NCI-H2196 (cell line): ENCODE measurements around the gene FAM177B.
"Not testable (repeated sequence)": the region's sequence is repeated elsewhere in the genome, so short reads cannot be mapped to it uniquely, and the experiment has no call there.

ENCODE experiments used
- DNase-seq: peaks from one replicate; lab custom pipeline; 2025; ENCODE audit not compliant: unreplicated experiment; lab: John Stamatoyannopoulos, UW

The FAM177B gene

DNA sequence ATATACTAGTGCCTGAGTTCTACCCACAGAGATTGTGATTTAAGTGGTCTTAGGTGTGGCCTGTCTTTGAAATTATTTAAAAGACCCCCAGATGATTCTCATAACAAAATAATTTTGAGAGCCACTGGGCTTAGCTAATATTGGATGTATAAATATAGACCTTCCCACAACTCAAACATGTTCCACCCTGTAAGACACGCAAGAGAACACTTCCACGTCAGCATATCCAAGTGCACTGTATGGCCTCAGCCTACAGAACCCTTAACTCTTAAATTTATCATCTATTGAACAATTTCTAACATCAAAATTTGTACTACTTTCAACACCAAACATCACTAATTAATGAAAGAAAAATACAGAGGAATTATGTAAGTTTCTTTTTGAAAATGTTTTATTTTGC, 2.5 kb downstream of the FAM177B start:
- no peak for DNase-seq

DNA sequence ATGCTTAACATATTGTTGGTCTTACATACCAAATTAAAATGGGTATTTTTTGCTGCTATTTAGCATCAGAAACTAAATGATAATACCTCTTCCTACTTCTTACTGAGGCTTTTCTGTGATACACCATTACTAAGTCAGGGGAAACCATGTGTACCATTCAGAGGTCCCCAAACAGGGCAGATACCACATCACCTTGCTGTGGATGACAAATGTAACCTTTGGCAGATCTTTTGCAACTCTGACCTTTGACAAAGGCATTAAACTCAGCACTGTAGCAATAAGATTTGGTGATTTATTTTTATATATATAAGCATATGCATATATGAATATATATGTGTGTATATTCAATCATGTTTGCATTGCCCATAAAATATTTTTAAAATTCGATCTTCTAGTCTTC, 2.9 kb downstream of the FAM177B start:
- DNase-seq = no peak

DNA sequence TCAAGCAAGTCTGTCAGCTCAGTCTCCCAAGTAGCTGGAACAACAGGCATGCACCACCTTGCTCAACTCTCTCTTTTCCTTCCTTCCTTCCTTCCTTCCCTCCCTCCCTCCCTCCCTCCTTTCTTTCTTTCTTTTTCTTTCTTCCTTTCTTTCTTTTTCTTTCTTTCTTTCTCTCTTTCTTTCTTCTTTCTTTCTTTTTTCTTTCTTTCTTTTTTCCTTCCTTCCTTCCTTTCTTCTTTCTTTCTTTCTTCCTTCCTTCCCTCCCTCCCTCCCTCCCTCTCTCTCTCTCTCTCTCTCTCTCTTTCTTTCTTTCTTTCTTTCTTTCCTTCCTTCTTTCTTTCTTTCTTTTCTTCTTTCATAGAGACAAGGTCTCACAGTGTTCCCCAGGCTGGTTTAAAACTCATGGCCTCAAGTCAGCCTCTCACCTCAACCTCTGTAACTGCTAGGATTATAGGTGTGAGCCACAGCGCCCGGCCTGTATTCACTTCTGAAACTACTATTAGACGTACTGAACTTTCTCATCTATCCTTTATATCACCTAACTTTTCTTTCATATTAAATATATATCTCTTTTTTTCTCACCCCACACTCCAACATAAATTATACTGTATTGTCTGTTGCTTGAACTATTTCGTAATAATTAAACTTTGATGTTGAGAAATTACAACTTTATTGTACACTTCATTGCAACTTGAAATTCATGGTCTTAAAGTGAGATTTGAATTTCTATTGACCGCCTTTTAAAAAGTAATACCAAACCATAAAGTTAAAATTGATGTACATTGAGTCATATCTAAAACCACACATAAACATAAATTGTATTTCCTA, 4.8 kb downstream of the FAM177B start:
- not testable (repeated sequence) for DNase-seq

GRCh38 chr1:222749927-222750326, 12.9 kb downstream of the FAM177B start:
- no peak for DNase-seq

DNA sequence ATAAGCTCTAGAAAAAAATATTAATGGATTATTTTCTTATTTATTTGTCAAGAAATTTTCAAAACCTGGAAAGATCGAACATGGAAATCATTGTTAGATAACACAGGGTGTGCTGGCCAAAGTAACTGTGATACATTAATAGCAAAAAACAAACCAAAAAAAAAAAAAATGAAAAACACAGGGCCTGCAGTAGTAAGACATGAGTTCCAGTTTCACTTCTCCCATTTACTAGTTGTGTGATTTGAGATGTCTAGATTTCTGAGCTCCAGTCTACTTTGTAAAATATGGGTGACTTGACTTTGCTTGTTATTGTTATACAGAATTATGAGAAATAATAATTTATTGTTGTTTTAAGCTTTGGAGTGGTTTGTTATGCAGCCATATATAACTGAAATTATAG, 13.6 kb downstream of the FAM177B start:
- DNase-seq = no peak

DNA sequence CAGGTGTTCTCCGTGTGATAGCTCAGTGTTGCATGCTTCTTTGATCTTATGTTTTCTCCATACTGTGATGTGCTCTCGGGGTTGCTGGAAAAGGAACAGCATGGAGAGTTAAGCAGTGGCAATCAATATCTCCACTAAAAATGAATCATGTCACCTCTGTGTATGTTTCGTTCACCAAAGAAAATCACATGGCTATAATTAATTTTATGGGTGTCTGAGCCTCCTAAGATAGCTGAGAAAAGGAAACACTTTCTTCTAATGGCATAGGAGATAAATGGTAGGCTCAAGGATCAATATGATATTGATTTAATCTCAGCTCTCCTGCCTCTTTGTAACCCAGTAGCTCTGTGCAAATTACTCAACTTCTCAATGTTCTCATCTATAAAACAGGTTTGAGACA, 14.3 kb downstream of the FAM177B start:
- DNase-seq = no peak

GRCh38 chr1:222754366-222755139, 17.6 kb downstream of the FAM177B start:
- no peak for DNase-seq

DNA sequence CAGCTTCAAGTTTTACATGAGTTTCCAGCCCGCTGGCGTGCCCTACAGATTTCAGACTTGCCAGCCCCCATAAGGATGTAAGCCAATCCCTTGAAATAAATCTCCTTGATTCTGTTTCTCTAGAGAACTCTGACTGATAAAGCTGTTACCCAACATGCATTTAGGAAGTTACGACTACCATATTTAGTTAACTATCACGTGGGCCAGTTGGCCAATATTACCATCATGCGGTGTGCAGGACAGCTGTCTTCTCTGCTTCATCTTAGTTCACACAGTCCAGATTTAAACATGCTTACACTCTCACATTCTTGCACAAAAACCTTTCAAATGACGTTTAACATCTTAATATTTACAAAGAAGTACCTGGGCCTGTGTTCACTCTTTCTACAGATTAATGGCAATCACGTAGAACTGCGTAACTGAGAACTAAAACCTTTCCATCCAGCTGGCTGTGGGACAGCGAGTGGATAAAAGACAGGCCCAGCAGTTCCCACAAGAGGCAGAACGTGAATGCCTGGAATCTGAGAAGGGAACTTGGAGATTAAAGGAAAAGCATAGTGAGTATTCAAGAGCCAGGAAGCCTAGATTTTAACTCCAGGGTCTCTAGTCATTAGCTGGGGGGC, 20.8 kb downstream of the FAM177B start:
- no peak for DNase-seq

DNA sequence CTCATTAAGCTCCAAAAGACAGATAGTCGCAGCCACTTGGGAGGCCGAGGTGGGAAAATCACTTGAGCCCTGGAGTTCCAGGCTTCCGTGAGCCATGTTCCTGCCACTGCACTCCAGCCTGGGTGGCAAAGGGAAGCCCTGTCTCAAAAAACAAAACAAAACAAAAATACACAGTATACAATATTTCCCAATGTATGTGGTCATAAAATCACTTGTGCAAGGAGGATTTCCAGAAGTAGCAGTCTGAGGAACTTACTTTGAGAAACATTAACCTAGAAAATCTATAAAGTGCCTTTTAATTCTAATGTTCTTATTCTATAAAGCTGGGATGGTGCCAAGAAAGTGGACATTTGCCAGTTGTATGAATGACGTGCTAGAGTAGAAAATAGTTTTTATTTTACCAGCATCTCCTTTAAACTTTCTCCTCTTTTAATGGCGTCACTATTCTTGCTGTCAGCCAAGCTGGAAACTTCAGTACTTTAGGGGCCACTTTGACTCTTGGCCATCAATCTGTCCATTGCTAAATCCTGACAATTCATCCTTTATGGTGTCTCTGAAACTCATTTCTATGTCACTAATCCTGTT, 22.5 kb downstream of the FAM177B start:
- no peak for DNase-seq

- DNase-seq = no peak
Measured at GRCh38 chr1:222761083-222761482, 24.1 kb downstream of the FAM177B start.

DNA sequence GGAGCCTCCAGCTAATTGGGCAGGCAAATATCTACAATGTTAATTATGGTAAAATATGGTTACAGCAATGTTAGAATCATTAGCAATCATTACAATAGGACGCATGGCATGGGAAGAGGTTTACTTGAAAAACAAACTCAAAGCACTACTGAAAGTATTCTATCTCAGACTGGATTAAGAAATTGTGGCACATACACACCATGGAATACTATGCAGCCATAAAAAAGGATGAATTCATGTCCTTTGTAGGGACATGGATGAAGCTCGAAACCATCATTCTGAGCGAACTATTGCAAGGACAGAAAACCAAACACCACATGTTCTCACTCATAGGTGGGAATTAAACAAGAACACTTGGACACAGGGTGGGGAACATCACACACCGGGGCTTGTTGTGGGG, 25.2 kb downstream of the FAM177B start:
- not testable (repeated sequence) for DNase-seq

GRCh38 chr1:222767152-222767571, 30.2 kb downstream of the FAM177B start:
- no peak for DNase-seq

DNA sequence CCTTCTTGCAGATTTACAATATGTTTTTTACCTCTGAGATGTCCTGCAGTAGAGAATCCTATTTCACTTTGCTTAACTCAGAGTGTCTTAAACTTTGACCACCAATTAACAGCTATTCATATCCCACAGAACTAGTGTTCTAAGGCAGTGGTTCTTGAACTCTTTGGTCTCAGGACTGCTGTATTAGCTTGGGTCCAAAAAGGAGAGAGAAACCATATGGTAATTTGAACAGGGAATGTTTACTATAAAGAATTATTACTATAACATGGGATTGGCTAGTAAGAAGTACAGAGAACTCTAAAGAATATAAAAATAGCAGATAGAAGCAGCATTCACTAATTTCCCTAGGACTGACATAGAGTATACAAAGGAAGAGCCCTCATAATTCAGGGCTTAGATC, 31.6 kb downstream of the FAM177B start:
- no peak for DNase-seq

- DNase-seq = no peak
Measured at GRCh38 chr1:222769181-222769580, 32.2 kb downstream of the FAM177B start.

- no peak for DNase-seq
Measured at GRCh38 chr1:222769971-222770620, 33.1 kb downstream of the FAM177B start.

- DNase-seq = no peak
Measured at GRCh38 chr1:222772996-222773379, 36.0 kb downstream of the FAM177B start.

DNA sequence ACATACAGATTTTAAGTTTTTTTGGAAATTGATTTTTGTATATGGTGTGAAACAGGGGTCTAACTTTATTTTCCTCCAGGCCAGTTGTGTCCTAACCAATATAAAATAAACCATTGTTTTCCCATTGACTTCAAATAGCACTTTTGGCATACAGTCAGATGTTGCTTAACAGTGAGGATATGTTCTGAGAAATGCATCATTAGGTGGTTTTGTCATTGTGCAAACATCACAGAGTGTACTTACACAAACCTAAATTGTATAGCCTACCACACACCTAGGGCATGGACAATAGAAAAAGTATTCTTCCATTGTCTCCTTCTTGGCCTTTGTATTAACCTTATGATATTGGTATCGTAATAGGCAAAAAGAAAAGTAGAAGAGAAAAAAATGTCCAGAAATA, 40.5 kb downstream of the FAM177B start:
- no peak for DNase-seq

GRCh38 chr1:222777977-222778376, 41.0 kb downstream of the FAM177B start:
- no peak for DNase-seq

GRCh38 chr1:222781251-222781650, 44.2 kb downstream of the FAM177B start:
- DNase-seq = no peak

DNA sequence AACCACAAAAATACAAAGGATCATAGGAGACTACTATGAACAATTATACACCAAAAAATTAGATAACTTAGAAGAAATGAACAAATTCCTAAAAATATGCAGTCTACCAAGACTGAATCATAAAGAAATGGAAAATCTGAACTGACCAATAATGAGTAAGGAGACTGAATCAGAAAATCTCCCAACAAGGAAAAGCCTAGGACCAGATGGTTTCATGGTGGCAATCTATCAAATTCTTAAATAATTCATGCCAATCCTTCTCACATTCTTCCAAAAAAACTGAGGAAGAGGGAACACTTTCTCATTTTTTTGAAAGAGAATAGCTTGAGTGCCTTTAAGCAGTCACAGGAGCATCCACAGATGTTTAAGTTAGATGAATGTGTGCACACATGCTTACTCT, 46.0 kb downstream of the FAM177B start:
- DNase-seq = no peak

DNA sequence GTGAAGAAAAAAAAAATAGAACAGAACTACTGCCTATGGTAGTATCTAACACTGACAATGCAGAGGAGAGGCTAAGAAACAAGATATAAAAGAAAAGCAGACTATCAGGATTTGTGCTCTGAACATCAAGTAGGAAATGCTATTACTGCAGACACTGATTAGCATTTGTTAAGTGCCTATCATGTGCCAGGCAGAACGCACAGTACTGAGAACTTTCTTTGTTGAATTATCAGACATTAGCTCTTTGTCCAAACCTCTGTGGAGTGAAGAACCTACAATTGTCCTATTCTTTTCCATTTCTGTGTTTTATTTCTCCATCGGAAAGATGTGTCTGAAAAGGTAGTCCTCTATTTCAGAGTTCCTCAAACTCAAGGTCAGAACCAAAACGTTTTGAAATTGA, 47.4 kb downstream of the FAM177B start:
- DNase-seq = no peak
